IMR-90 (cell line): ENCODE results near the gene CCR5AS.
A peak's percentile ranks its signal among the peaks of the same experiment; 100 is the strongest.

Source experiments
- ATAC-seq: fragments of 200-7000 bp; cut with Tn5 transposase; 2 replicates; pipeline ENCODE4 v1.9.1; 2020; ENCODE audit warnings: low read depth, mild to moderate bottlenecking, moderate library complexity
- BruUV-seq: library from RNA; stranded (reverse); fragments of 400-500 nt; replicated peaks from 2 replicates; lab custom pipeline; 2021; lab: Mats Ljungman, UMichigan
- CTCF ChIA-PET: fragments of 300-600 bp; formaldehyde crosslinking; extraction: SDS; loops from one replicate; lab custom pipeline; 2021; ENCODE audit warnings: antibody characterized with exemption; lab: Yijun Ruan, JAX
- POLR2A ChIA-PET: fragments of 300-600 bp; sonication (Branson Sonifier 250); formaldehyde crosslinking; loops from one replicate; lab custom pipeline; 2022; ENCODE audit warnings: antibody characterized with exemption; ENCODE audit not compliant: unreplicated experiment; lab: Charles Lee
- DNase-seq: peaks from one replicate; pipeline ENCODE4 v3.0.0; 2013
- H2AFZ ChIP-seq: replicated peaks from 2 replicates; pipeline ENCODE3; 2013; ENCODE audit warnings: low read length, mild to moderate bottlenecking; ENCODE audit not compliant: poor library complexity
- H2AK5ac ChIP-seq: 2 replicates; pipeline ENCODE4 v1.6.1; 2013; ENCODE audit warnings: low read depth, low read length, inconsistent platforms
- H2AK9ac ChIP-seq: replicated peaks from 2 replicates; pipeline ENCODE3; 2013; ENCODE audit warnings: mild to moderate bottlenecking, low read depth, low read length, moderate library complexity; ENCODE audit not compliant: poor library complexity
- H2BK120ac ChIP-seq: 2 replicates; pipeline ENCODE4 v1.6.1; 2013; ENCODE audit warnings: low read depth, low read length, inconsistent platforms
- H2BK15ac ChIP-seq: 3 replicates; pipeline ENCODE4 v1.6.1; 2013; ENCODE audit warnings: low read depth, low read length, inconsistent platforms
- H2BK20ac ChIP-seq: 2 replicates; pipeline ENCODE4 v1.6.1; 2013; ENCODE audit warnings: low read depth, mild to moderate bottlenecking, inconsistent platforms, low read length, moderate library complexity
- H2BK5ac ChIP-seq: 2 replicates; pipeline ENCODE4 v1.6.1; 2013; ENCODE audit warnings: mild to moderate bottlenecking, low read depth, low read length, inconsistent platforms; ENCODE audit not compliant: poor library complexity, severe bottlenecking
- H3K14ac ChIP-seq: replicated peaks from 2 replicates; pipeline ENCODE4 v1.6.1; 2013; ENCODE audit warnings: low read depth, low read length, inconsistent platforms
- H3K18ac ChIP-seq: 2 replicates; pipeline ENCODE4 v1.6.1; 2013; ENCODE audit warnings: low read depth, low read length, control low read depth
- H3K23ac ChIP-seq: 2 replicates; pipeline ENCODE4 v1.6.1; 2013; ENCODE audit warnings: low read depth, low read length, inconsistent platforms
- H3K27ac ChIP-seq: 2 replicates; pipeline ENCODE4 v1.5.1; 2013; ENCODE audit warnings: mild to moderate bottlenecking, control low read depth, low read length; ENCODE audit not compliant: insufficient read depth
- H3K27me3 ChIP-seq: 2 replicates; pipeline ENCODE4 v1.6.1; 2013; ENCODE audit warnings: low read length; ENCODE audit not compliant: control insufficient read depth, insufficient read depth
- H3K36me3 ChIP-seq: 2 replicates; pipeline ENCODE4 v1.6.1; 2013; ENCODE audit warnings: low read length, mixed read lengths; ENCODE audit not compliant: control insufficient read depth, insufficient read depth
- H3K4ac ChIP-seq: 2 replicates; pipeline ENCODE4 v1.6.1; 2013; ENCODE audit warnings: low read depth, low read length, inconsistent platforms
- H3K4me1 ChIP-seq: 2 replicates; pipeline ENCODE4 v1.6.1; 2013; ENCODE audit warnings: low read length, mixed read lengths; ENCODE audit not compliant: control insufficient read depth, insufficient read depth
- H3K4me2 ChIP-seq: 2 replicates; pipeline ENCODE4 v1.6.1; 2013; ENCODE audit warnings: low read depth, mild to moderate bottlenecking, control low read depth, low read length, moderate library complexity
- H3K4me3 ChIP-seq: 2 replicates; pipeline ENCODE4 v1.5.1; 2013; ENCODE audit warnings: low read depth, mild to moderate bottlenecking, control low read depth, low read length, moderate library complexity; ENCODE audit not compliant: insufficient read depth
- H3K56ac ChIP-seq: 2 replicates; pipeline ENCODE4 v1.6.1; 2013; ENCODE audit warnings: low read length, inconsistent platforms; ENCODE audit not compliant: insufficient read depth; ENCODE audit errors: extremely low read depth
- H3K79me1 ChIP-seq, 2 experiments: 2 replicates each; pipeline ENCODE4 v1.6.1; 2013; ENCODE audit warnings: low read length in 2 of 2, inconsistent platforms in 1 of 2, low read depth in 1 of 2
- H3K9ac ChIP-seq: 2 replicates; pipeline ENCODE4 v1.6.1; 2013; ENCODE audit warnings: low read depth, low read length, control low read depth
- H3K9me1 ChIP-seq: 2 replicates; pipeline ENCODE4 v1.6.1; 2013; ENCODE audit warnings: low read length, inconsistent platforms; ENCODE audit not compliant: insufficient read depth
- H3K9me3 ChIP-seq: 2 replicates; pipeline ENCODE4 v1.6.1; 2013; ENCODE audit warnings: low read length; ENCODE audit not compliant: control insufficient read depth, insufficient read depth
- H4K20me1 ChIP-seq: 2 replicates; pipeline ENCODE4 v1.6.1; 2013; ENCODE audit warnings: low read length, inconsistent platforms; ENCODE audit not compliant: insufficient read depth
- H4K5ac ChIP-seq: 2 replicates; pipeline ENCODE4 v1.6.1; 2013; ENCODE audit warnings: mild to moderate bottlenecking, low read depth, low read length, control low read depth
- H4K8ac ChIP-seq, 2 experiments: 2 replicates each; pipeline ENCODE4 v1.6.1; 2013; ENCODE audit warnings: low read depth in 2 of 2, low read length in 2 of 2, control low read depth in 1 of 2, inconsistent platforms in 1 of 2
- H4K91ac ChIP-seq: 2 replicates; pipeline ENCODE4 v1.6.1; 2013; ENCODE audit warnings: low read depth, low read length, inconsistent platforms; ENCODE audit not compliant: insufficient read depth
- CEBPB ChIP-seq: IDR thresholded peaks from 2 replicates; pipeline ENCODE4 v1.6.1; 2012; ENCODE audit warnings: low read depth, low read length, improper control_type of control experiment
- CHD1 ChIP-seq: IDR thresholded peaks from 2 replicates; pipeline ENCODE4 v1.6.1; 2012; ENCODE audit warnings: low read depth, low read length, improper control_type of control experiment
- ELK1 ChIP-seq: fragments of 150-350 bp; IDR thresholded peaks from 2 replicates; pipeline ENCODE4 v1.6.1; 2016; ENCODE audit warnings: low read depth, mild to moderate bottlenecking, low read length, moderate library complexity, borderline replicate concordance
- FOS ChIP-seq: fragments of 150-350 bp; IDR thresholded peaks from 2 replicates; pipeline ENCODE4 v1.6.1; 2016; ENCODE audit warnings: low read depth, low read length
- MAFK ChIP-seq: IDR thresholded peaks from 2 replicates; pipeline ENCODE4 v1.6.1; 2012; ENCODE audit warnings: low read depth, low read length, improper control_type of control experiment
- MAZ ChIP-seq: IDR thresholded peaks from 2 replicates; pipeline ENCODE4 v1.6.1; 2012; ENCODE audit warnings: low read depth, mild to moderate bottlenecking, low read length, improper control_type of control experiment, moderate library complexity, borderline replicate concordance
- MXI1 ChIP-seq: IDR thresholded peaks from 2 replicates; pipeline ENCODE4 v1.6.1; 2012; ENCODE audit warnings: low read depth, mild to moderate bottlenecking, low read length, moderate library complexity, borderline replicate concordance
- POLR2A ChIP-seq: IDR thresholded peaks from 2 replicates; pipeline ENCODE4 v1.6.1; 2012; ENCODE audit warnings: mild to moderate bottlenecking, low read depth, low read length
- RCOR1 ChIP-seq: IDR thresholded peaks from 2 replicates; pipeline ENCODE4 v1.6.1; 2012; ENCODE audit warnings: mild to moderate bottlenecking, low read length, improper control_type of control experiment; ENCODE audit not compliant: insufficient replicate concordance
- SMC3 ChIP-seq: fragments of 150-350 bp; IDR thresholded peaks from 2 replicates; pipeline ENCODE4 v1.6.1; 2016; ENCODE audit warnings: low read depth, mild to moderate bottlenecking, antibody characterized with exemption, low read length, moderate library complexity
- USF2 ChIP-seq: fragments of 150-350 bp; IDR thresholded peaks from 2 replicates; pipeline ENCODE4 v1.6.1; 2017; ENCODE audit warnings: mild to moderate bottlenecking, antibody characterized with exemption, low read length, low read depth
- WGBS, 2 experiments: methylation state at CpG; one replicate each; pipeline versions ENCODE4 v1.1.5 to v1.1.7; 2013; ENCODE audit warnings: missing lambda C conversion rate in 2 of 2; ENCODE audit not compliant: insufficient read length in 1 of 2; ENCODE audit errors: extremely low coverage in 2 of 2; 5-methylcytosine and 5-hydroxymethylcytosine counted together
- dilution Hi-C: fragments of 300-500 bp; cut with HindIII; formaldehyde crosslinking; loops from one replicate; pipeline ENCODE4 v1.14.3; 2018; ENCODE audit warnings: low sequenced_read_pairs; ENCODE audit not compliant: unreplicated experiment
- in situ Hi-C: fragments of 300-500 bp; cut with MboI; formaldehyde crosslinking; loops from 3 replicates; pipeline ENCODE4 v1.14.3; 2019; ENCODE audit warnings: low sequenced_read_pairs, inconsistent platforms, mixed read lengths
- intact Hi-C: fragments of 100-400 bp; cut with micrococcal nuclease; formaldehyde crosslinking; loops from 2 replicates; pipeline ENCODE4 v1.10.0; 2022

Gene CCR5AS

GRCh38 chr3:46360907-46361306, 46.0 kb downstream of the CCR5AS start:
- H2BK5ac ChIP-seq: no peak overlapping the region
- no peak overlapping the region for H4K5ac ChIP-seq
- H4K20me1 ChIP-seq: no peaks in the 10 kb centered on the region
- H3K4ac ChIP-seq: no peak overlapping the region
- H3K14ac ChIP-seq: no peak overlapping the region
- no peak overlapping the region for H4K91ac ChIP-seq
- H3K9ac ChIP-seq: no peak overlapping the region
- no peak overlapping the region for H3K23ac ChIP-seq
- no peak overlapping the region for H2BK20ac ChIP-seq
- WGBS, 2 experiments: no CpG with 5 or more reads among the region's 6 CpGs
- H2AFZ ChIP-seq: peak overlapping the region; percentile 38
- BruUV-seq: no TSS peak
- no peak for ATAC-seq
- no peak overlapping the region for H3K27ac ChIP-seq
- no peak overlapping the region for H4K8ac ChIP-seq
- in situ Hi-C loops: no loop called here
- no peak for DNase-seq
- CTCF ChIA-PET: interaction anchor here (1.3 to 1.5 kb wide), 2 partner anchors 9 to 13 kb away, joined by 3 to 4 read pairs; no protein-coding TSS in a partner anchor
- TF ChIP-seq SMC3 (no peak), FOS (no peak), MXI1 (no peak), USF2 (no peak), CEBPB (no peak), RCOR1 (no peak), CHD1 (no peak), MAZ (no peak), ELK1 (no peak), MAFK (no peak), POLR2A (no peak)
- intact Hi-C loops: no loop called here
- no peak overlapping the region for H3K56ac ChIP-seq
- POLR2A ChIA-PET: no interaction called here
- H2AK9ac ChIP-seq: no peak overlapping the region
- peaks cover 48% of the 10 kb centered on the region for H3K27me3 ChIP-seq
- H2BK120ac ChIP-seq: no peak overlapping the region
- H2BK15ac ChIP-seq: no peak overlapping the region
- H3K4me2 ChIP-seq: no peak overlapping the region
- no peak overlapping the region for H2AK5ac ChIP-seq
- H3K4me1 ChIP-seq: no peaks in the 10 kb centered on the region
- no peaks in the 10 kb centered on the region for H3K36me3 ChIP-seq
- no peak overlapping the region for H3K18ac ChIP-seq
- H3K9me1 ChIP-seq: no peaks in the 10 kb centered on the region
- dilution Hi-C loops: no loop called here
- H3K79me1 ChIP-seq: no peaks in the 10 kb centered on the region
- H3K4me3 ChIP-seq: no peak overlapping the region
- H3K9me3 ChIP-seq: no peaks in the 10 kb centered on the region
